CD4-positive, CD25-positive, alpha-beta regulatory T cell (primary cell): ENCODE data around the gene MFN2. TPM values are rescaled to one million over a fixed set of nuclear protein-coding genes. Genes with fewer than 3 reads are reported as not detected.
"Not testable (repeated sequence)": the region's sequence is repeated elsewhere in the genome, so short reads cannot be mapped to it uniquely, and the experiment has no call there.

Experiments used
- ATAC-seq, 2 donors: fragments of 150-1000 bp; cut with Tn5 transposase; one replicate each; pipeline ENCODE4 v1.10.0; 2021; ENCODE audit warnings: low read depth in 2 of 2, moderate number of reproducible peaks in 2 of 2, moderate library complexity in 1 of 2
- DNase-seq, 3 donors: peaks; one replicate each; pipeline versions ENCODE4 v3.0.0 to v3.0.0-alpha.2; 2012 to 2022; ENCODE audit warnings: mixed read lengths in 1 of 3
- H3K27ac ChIP-seq: one replicate; pipeline ENCODE4 v1.7.0; 2013; ENCODE audit warnings: mild to moderate bottlenecking, low read length; ENCODE audit not compliant: insufficient read depth, poor library complexity, severe bottlenecking
- H3K27me3 ChIP-seq: one replicate; pipeline ENCODE4 v1.7.0; 2013; ENCODE audit warnings: low read length; ENCODE audit not compliant: control insufficient read depth, insufficient read depth
- H3K36me3 ChIP-seq: one replicate; pipeline ENCODE4 v1.7.0; 2013; ENCODE audit warnings: mild to moderate bottlenecking, low read length, moderate library complexity; ENCODE audit not compliant: control insufficient read depth, insufficient read depth
- H3K4me1 ChIP-seq: 2 replicates; pipeline ENCODE4 v1.7.0; 2013; ENCODE audit warnings: mild to moderate bottlenecking, low read length; ENCODE audit not compliant: insufficient read depth, control insufficient read depth, poor library complexity, severe bottlenecking
- H3K4me3 ChIP-seq: one replicate; pipeline ENCODE4 v1.7.0; 2013; ENCODE audit warnings: low read depth, mild to moderate bottlenecking, low read length, moderate library complexity
- H3K9me3 ChIP-seq, 2 experiments: 1 replicate in 1 of 2; 2 replicates in 1 of 2; pipeline ENCODE4 v1.7.0; 2013; ENCODE audit warnings: low read length in 2 of 2, mild to moderate bottlenecking in 1 of 2, moderate library complexity in 1 of 2; ENCODE audit not compliant: control insufficient read depth in 2 of 2
- H3K27ac Mint-ChIP-seq, 3 donors: one replicate each; pipeline ENCODE4 v1.8.0; 2020 to 2022; ENCODE audit warnings: mild to moderate bottlenecking in 3 of 3, mixed read lengths in 3 of 3, moderate library complexity in 2 of 3
- H3K27me3 Mint-ChIP-seq: one replicate; pipeline ENCODE4 v1.8.0; 2022; ENCODE audit warnings: mild to moderate bottlenecking, mixed read lengths
- H3K36me3 Mint-ChIP-seq: one replicate; pipeline ENCODE4 v1.8.0; 2020; ENCODE audit warnings: mixed read lengths
- H3K4me1 Mint-ChIP-seq, 4 donors: one replicate each; pipeline ENCODE4 v1.8.0; 2020 to 2022; ENCODE audit warnings: mixed read lengths in 4 of 4, mild to moderate bottlenecking in 1 of 4
- H3K4me3 Mint-ChIP-seq, 4 donors: one replicate each; pipeline ENCODE4 v1.8.0; 2020 to 2022; ENCODE audit warnings: mild to moderate bottlenecking in 4 of 4, mixed read lengths in 4 of 4, moderate library complexity in 3 of 4
- H3K9me3 Mint-ChIP-seq, 7 donors: one replicate each; pipeline ENCODE4 v1.8.0; 2020 to 2022; ENCODE audit warnings: mixed read lengths in 7 of 7, mild to moderate bottlenecking in 3 of 7, moderate library complexity in 2 of 7
- polyA plus RNA-seq, 4 donors: library from polyadenylated mRNA; unstranded; fragments of 300-500 nt; fragmentation: Illumina TruSeq; gene quantifications; one replicate each; pipeline ENCODE4 v1.2.3, GENCODE V29; 2021
- total RNA-seq: library from RNA; stranded (reverse); gene quantifications from one replicate; pipeline ENCODE4 v1.2.3, GENCODE V29; 2022

Gene MFN2
- total and polyA plus RNA-seq, 5 donors from 2014 or later, result 30.0 to 39.1 (median 36.1) TPM

- Mint-ChIP-seq H3K36me3 (peaks cover 8% of the 10 kb centered on the region), H3K4me3 (no peak overlapping the region), H3K27me3 (no peaks in the 10 kb centered on the region), H3K9me3 (no peaks in the 10 kb centered on the region), H3K27ac (no peak overlapping the region), H3K4me1 (peaks cover 0 to 10% (median 6%) of the 10 kb centered on the region in 4 donors)
- DNase-seq (no peak), ATAC-seq (no peak)
- no peaks in the 10 kb centered on the region for H3K27me3 ChIP-seq
- H3K36me3 ChIP-seq, result no peaks in the 10 kb centered on the region
- no peaks in the 10 kb centered on the region for H3K9me3 ChIP-seq
- no peak overlapping the region for H3K4me3 ChIP-seq
- H3K27ac ChIP-seq, result no peak overlapping the region
- no peaks in the 10 kb centered on the region for H3K4me1 ChIP-seq
These were observed 58.3 kb downstream of the MFN2 start for GRCh38 chr1:12038356-12039163.

GRCh38 chr1:12039164-12039525 is 58.9 kb downstream of the MFN2 start:
- peaks cover 0 to 11% (median 7%) of the 10 kb centered on the region in 4 donors for H3K4me1 Mint-ChIP-seq
- no peaks in the 10 kb centered on the region for H3K9me3 Mint-ChIP-seq
- no peak overlapping the region for H3K4me3 ChIP-seq
- H3K36me3 ChIP-seq, result no peaks in the 10 kb centered on the region
- peaks cover 8% of the 10 kb centered on the region for H3K36me3 Mint-ChIP-seq
- no peak overlapping the region for H3K27ac Mint-ChIP-seq
- no peak overlapping the region for H3K4me3 Mint-ChIP-seq
- ATAC-seq, result no peak
- H3K4me1 ChIP-seq, result peaks cover 3% of the 10 kb centered on the region
- DNase-seq, result no peak
- no peaks in the 10 kb centered on the region for H3K27me3 Mint-ChIP-seq
- H3K27ac ChIP-seq, result no peak overlapping the region
- no peaks in the 10 kb centered on the region for H3K27me3 ChIP-seq
- H3K9me3 ChIP-seq, result no peaks in the 10 kb centered on the region

GRCh38 chr1:12039824-12040456 is 59.7 kb downstream of the MFN2 start:
- not testable (repeated sequence) for H3K4me3 ChIP-seq, ATAC-seq, H3K36me3 Mint-ChIP-seq, H3K9me3 ChIP-seq, H3K27ac ChIP-seq, H3K27me3 ChIP-seq, H3K9me3 Mint-ChIP-seq, DNase-seq, H3K27me3 Mint-ChIP-seq, H3K4me1 ChIP-seq, H3K36me3 ChIP-seq
- peak overlapping the region in 2 of 3 donors; percentile 7 to 79 for H3K27ac Mint-ChIP-seq
- H3K4me3 Mint-ChIP-seq, result peak overlapping the region in 1 of 4 donors; percentile 26
- H3K4me1 Mint-ChIP-seq, result peaks cover 0 to 19% (median 10%) of the 10 kb centered on the region in 4 donors

GRCh38 chr1:12040457-12041051 is 60.3 kb downstream of the MFN2 start:
- no peak overlapping the region for H3K27ac ChIP-seq
- H3K4me3 ChIP-seq, result no peak overlapping the region
- peaks cover 9% of the 10 kb centered on the region for H3K4me1 ChIP-seq
- peaks cover 3% of the 10 kb centered on the region for H3K36me3 Mint-ChIP-seq
- H3K27me3 Mint-ChIP-seq, result no peaks in the 10 kb centered on the region
- H3K9me3 ChIP-seq, result no peaks in the 10 kb centered on the region
- H3K4me3 Mint-ChIP-seq, result peak overlapping the region in 1 of 4 donors; percentile 26
- no peaks in the 10 kb centered on the region for H3K36me3 ChIP-seq
- peak; percentile 50 to 56 for ATAC-seq
- H3K9me3 Mint-ChIP-seq, result no peaks in the 10 kb centered on the region
- peak overlapping the region in 2 of 3 donors; percentile 7 to 79 for H3K27ac Mint-ChIP-seq
- H3K27me3 ChIP-seq, result no peaks in the 10 kb centered on the region
- H3K4me1 Mint-ChIP-seq, result peaks cover 0 to 22% (median 10%) of the 10 kb centered on the region in 4 donors
- peak in 1 of 3 donors; percentile 32 for DNase-seq

GRCh38 chr1:12044187-12044877 is 64.1 kb downstream of the MFN2 start:
- peak overlapping the region in 2 of 3 donors; percentile 23 to 66 for H3K27ac Mint-ChIP-seq
- not testable (repeated sequence) for ATAC-seq, H3K27me3 Mint-ChIP-seq, DNase-seq, H3K9me3 ChIP-seq, H3K36me3 ChIP-seq, H3K27ac ChIP-seq, H3K9me3 Mint-ChIP-seq, H3K27me3 ChIP-seq, H3K36me3 Mint-ChIP-seq
- Histone ChIP-seq H3K4me1 (peaks cover 31% of the 10 kb centered on the region), H3K4me3 (peak overlapping the region; percentile 32)
- H3K4me1 Mint-ChIP-seq, result peaks cover 0 to 16% (median 10%) of the 10 kb centered on the region in 4 donors
- peak overlapping the region in 3 of 4 donors; percentile 13 to 15 (median 15) for H3K4me3 Mint-ChIP-seq

DNA sequence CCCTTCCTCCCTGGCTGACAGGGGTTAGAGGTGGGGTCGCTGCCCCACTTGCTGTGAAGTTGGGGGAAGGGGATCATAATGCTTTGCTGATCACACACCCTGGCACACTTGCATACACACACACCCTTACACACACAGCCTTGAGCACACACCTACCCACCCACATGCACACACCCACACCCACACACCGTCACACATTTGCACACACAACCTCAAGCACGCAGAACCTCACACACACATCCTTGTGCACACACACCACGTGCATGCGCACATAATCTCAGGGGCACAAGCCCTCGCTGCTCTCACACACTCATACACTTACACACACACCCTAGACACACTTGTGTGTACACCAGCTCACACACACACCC is 66.5 kb downstream of the MFN2 start:
- Histone ChIP-seq H3K9me3 (no peaks in the 10 kb centered on the region), H3K27ac (peak overlapping the region; percentile 67), H3K36me3 (no peaks in the 10 kb centered on the region), H3K27me3 (no peaks in the 10 kb centered on the region), H3K4me3 (peak overlapping the region; percentile 66), H3K4me1 (peaks cover 31% of the 10 kb centered on the region)
- H3K4me3 Mint-ChIP-seq, result no peak overlapping the region
- H3K27me3 Mint-ChIP-seq, result no peaks in the 10 kb centered on the region
- H3K9me3 Mint-ChIP-seq, result no peaks in the 10 kb centered on the region
- no peak overlapping the region for H3K27ac Mint-ChIP-seq
- ATAC-seq, result no peak
- no peaks in the 10 kb centered on the region for H3K36me3 Mint-ChIP-seq
- DNase-seq, result no peak
- peaks cover 0 to 16% (median 5%) of the 10 kb centered on the region in 4 donors for H3K4me1 Mint-ChIP-seq

DNA sequence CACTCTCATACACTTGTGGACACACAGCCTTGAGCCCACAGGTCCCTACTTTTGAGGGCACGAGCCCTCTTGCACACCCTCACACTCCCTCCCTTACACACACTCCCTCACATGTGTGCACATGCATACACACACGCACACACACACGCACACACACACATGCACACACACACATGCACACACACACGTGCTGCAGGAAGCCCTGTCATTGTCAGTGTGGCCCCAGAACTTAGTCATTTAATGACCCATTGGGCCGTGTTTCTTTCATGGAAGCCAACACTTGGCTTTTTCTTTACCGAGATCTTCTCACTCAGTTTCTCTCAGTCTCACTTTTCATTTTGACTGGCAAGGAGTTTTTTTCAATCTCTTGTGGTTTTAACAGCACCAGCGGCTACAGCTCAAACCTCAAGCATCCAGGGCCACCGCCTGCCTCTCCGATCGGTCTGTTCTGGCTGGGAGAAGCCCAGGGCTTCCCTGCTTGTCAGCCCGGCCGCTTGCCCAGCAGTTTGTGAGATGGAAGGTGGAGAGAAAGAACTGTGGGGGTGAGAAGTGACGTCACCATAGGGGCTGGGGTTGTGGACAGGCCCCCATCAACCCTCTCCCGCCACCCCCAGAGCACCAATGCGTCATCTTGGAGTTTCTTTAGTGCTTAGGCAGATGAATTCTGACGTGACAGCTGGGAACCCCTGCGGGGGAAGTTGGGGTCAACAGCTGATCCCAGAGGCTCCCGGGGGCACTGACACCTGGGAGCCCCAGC is 67.1 kb downstream of the MFN2 start:
- Mint-ChIP-seq H3K4me1 (peaks cover 0 to 22% (median 8%) of the 10 kb centered on the region in 4 donors), H3K27me3 (no peaks in the 10 kb centered on the region), H3K9me3 (no peaks in the 10 kb centered on the region), H3K27ac (no peak overlapping the region), H3K4me3 (no peak overlapping the region), H3K36me3 (no peaks in the 10 kb centered on the region)
- H3K36me3 ChIP-seq, result no peaks in the 10 kb centered on the region
- H3K27ac ChIP-seq, result peak overlapping the region; percentile 67
- peak overlapping the region; percentile 66 for H3K4me3 ChIP-seq
- ATAC-seq (peak; percentile 49 to 50), DNase-seq (peak; percentile 28 to 84 (median 57))
- H3K9me3 ChIP-seq, result no peaks in the 10 kb centered on the region
- H3K27me3 ChIP-seq, result no peaks in the 10 kb centered on the region
- peaks cover 37% of the 10 kb centered on the region for H3K4me1 ChIP-seq
